GM23248 (cell line): ENCODE data around the gene HS3ST2.

Experiments used
- EZH2 ChIP-seq: fragments of 200-600 bp; sonication (generic); IDR thresholded peaks from 2 replicates; pipeline ENCODE4 v1.6.1; 2018; ENCODE audit warnings: antibody characterized with exemption, mild to moderate bottlenecking; ENCODE audit not compliant: insufficient read depth, poor library complexity, severe bottlenecking
- EZH2phosphoT487 ChIP-seq: fragments of 200-600 bp; sonication (generic); IDR thresholded peaks from 2 replicates; pipeline ENCODE4 v1.6.1; 2018; ENCODE audit warnings: antibody characterized with exemption, moderate library complexity, mild to moderate bottlenecking, low read depth; ENCODE audit not compliant: insufficient read depth

DNA sequence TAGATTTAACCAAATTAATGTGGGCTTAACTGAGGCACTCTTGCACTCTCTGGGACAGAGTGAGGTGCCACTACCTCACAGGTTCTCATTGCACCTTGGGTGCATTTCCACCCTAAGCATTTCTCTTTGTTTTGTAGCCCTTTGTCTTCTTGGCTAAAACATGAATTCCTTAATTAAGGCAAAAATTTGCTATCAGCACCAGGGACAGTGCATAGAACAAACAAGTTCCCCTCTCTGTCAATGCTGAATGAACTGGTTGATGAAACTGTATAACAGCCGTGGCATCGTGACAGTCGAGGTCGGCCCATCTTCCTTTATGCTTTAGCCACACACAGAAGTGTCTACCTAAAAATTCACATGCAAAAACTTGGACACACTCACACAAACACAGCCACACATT lies 74.8 kb downstream of the HS3ST2 start:
- TF ChIP-seq EZH2 (no peak), EZH2phosphoT487 (no peak)
